ENCODE measurements around the gene ZNF581.

Gene ZNF581

GRCh38 chr19:55598034-55598433, 45.4 kb upstream of the ZNF581 start:
- Histone ChIP-seq H3K4me3 (ENCODE audit: severe bottlenecking) (no peak overlapping the region), H3K4me1 (ENCODE audit: insufficient read depth, poor library complexity, severe bottlenecking) (peaks cover 9% of the 10 kb centered on the region), H3K36me3 (ENCODE audit: low read depth) (peaks cover 24% of the 10 kb centered on the region), H3K27ac (ENCODE audit: poor library complexity, severe bottlenecking) (no peak overlapping the region), H3K9me3 (ENCODE audit: severe bottlenecking) (no peaks in the 10 kb centered on the region), H3K27me3 (ENCODE audit: insufficient read depth, poor library complexity, severe bottlenecking) (no peaks in the 10 kb centered on the region)
- DNase-seq (ENCODE audit: low spot score) (no peak), ATAC-seq (ENCODE audit: low read depth) (no peak)
- TF ChIP-seq CTCF (IDR thresholded peaks at IDR 0.05; ENCODE audit: poor library complexity, severe bottlenecking), result no peak

DNA sequence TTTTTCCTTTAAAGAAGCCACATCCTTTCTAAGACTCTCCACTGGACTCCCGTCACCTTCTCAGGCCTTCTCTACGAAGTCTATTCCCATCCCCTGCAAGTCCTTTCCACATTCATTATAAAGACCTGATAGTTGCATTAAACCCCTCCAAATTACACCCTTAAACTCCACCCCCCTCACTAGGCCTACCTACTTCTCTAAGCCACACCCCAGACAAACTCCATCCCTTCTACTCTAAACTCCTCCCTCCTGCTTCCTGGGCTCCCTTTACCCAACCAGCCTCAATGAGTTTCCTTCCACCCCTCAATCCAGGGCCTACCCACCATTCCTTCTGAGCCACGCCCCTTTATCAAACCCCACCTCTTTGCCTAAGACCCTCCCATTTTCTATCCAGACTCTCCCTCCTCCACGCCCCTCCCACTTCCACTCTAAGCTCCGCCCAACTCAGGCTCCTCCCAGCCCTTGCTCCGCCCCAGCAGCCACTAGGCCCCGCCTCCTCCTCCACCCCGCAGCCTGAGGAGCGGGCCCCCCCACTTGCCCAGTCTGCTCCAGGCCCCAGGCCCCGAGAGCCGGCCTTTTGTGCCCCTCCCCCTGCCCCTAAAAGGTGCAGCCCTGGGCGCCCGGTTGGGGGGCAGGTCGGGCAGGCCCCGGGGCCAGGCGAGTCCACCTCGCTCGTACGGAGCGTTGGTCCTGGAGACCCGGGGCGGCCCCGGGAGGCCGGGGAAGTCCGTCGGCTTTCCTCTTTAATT, 44.6 kb upstream of the ZNF581 start:
- peaks cover 24% of the 10 kb centered on the region for H3K36me3 ChIP-seq (ENCODE audit: low read depth)
- H3K9me3 ChIP-seq (ENCODE audit: severe bottlenecking), result no peaks in the 10 kb centered on the region
- H3K27ac ChIP-seq (ENCODE audit: poor library complexity, severe bottlenecking), result peak overlapping the region; percentile 83
- H3K4me3 ChIP-seq (ENCODE audit: severe bottlenecking), result peak overlapping the region; percentile 67
- DNase-seq (ENCODE audit: low spot score) (peak; percentile 88), ATAC-seq (ENCODE audit: low read depth) (peak; percentile 63)
- peaks cover 9% of the 10 kb centered on the region for H3K4me1 ChIP-seq (ENCODE audit: insufficient read depth, poor library complexity, severe bottlenecking)
- TF ChIP-seq CTCF (IDR thresholded peaks at IDR 0.05; ENCODE audit: poor library complexity, severe bottlenecking), result no peak
- H3K27me3 ChIP-seq (ENCODE audit: insufficient read depth, poor library complexity, severe bottlenecking), result no peaks in the 10 kb centered on the region

GRCh38 chr19:55599468-55599841, 44.0 kb upstream of the ZNF581 start, which contains the start of gene FIZ1:
Gene FIZ1 (minus strand): TSS chr19:55599517. CDS start chr19:55597865, 1,652 bp downstream.
- ATAC-seq (ENCODE audit: low read depth) (peak; percentile 80), DNase-seq (ENCODE audit: low spot score) (peak; percentile 95)
- peaks cover 24% of the 10 kb centered on the region for H3K36me3 ChIP-seq (ENCODE audit: low read depth)
- no peaks in the 10 kb centered on the region for H3K9me3 ChIP-seq (ENCODE audit: severe bottlenecking)
- H3K4me1 ChIP-seq (ENCODE audit: insufficient read depth, poor library complexity, severe bottlenecking), result peaks cover 9% of the 10 kb centered on the region
- peak within 1 kb of the TSS; percentile 67 for H3K4me3 ChIP-seq (ENCODE audit: severe bottlenecking)
- no peaks in the 10 kb centered on the region for H3K27me3 ChIP-seq (ENCODE audit: insufficient read depth, poor library complexity, severe bottlenecking)
- H3K27ac ChIP-seq (ENCODE audit: poor library complexity, severe bottlenecking), result peak within 1 kb of the TSS; percentile 83
- TF ChIP-seq CTCF (IDR thresholded peaks at IDR 0.05; ENCODE audit: poor library complexity, severe bottlenecking), result no peak

DNA sequence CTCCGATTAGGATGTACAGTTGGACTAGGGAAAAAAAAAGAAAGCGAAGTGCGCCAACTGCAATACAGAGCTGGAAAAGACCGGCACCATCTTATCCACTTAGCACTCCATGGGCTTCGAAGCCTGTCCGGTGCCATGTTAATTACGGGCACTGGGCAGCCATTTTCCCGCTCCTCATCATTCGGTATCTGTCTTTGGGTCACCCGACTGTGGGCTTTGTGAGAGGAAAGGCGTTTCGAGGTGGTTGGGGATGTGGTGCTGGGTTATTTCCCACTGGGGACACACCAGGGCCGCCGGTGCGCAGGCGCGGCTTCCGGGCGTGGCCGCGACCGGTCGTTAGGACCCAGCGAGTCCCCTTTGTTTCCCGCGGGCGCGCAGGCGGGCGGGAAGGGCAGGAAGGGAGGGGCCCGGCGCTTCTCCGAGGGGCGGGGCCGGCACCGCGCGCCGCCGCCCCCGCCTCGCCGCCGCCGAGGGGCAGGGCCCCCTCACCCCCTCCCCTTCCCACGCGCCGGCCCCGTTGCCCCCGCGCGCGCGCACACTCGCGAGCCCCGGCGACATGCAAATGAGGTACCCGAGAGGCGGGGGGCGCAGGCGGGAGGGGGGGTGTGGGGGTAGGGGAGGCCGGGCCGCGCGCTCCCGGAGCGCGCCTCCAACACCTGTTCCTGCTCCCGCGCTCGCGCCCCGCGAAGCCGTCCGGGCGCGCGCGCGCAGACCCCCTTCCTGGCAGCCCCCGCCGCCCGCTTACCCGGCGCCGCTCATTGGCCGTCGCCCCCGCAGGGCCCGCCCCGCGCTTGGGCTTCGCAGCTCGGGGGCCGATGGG, 43.4 kb upstream of the ZNF581 start, which contains the start of gene ZNF524:
Gene ZNF524 (plus strand): TSS at position 447 of the 820 bp plus-strand sequence. CDS start 1,825 bp downstream, outside the sequence.
- H3K9me3 ChIP-seq (ENCODE audit: severe bottlenecking), result no peaks in the 10 kb centered on the region
- ATAC-seq (ENCODE audit: low read depth) (peak; percentile 59), DNase-seq (ENCODE audit: low spot score) (no peak)
- H3K4me3 ChIP-seq (ENCODE audit: severe bottlenecking), result peak within 1 kb of the TSS; percentile 67
- H3K27me3 ChIP-seq (ENCODE audit: insufficient read depth, poor library complexity, severe bottlenecking), result no peaks in the 10 kb centered on the region
- H3K27ac ChIP-seq (ENCODE audit: poor library complexity, severe bottlenecking), result peak within 1 kb of the TSS; percentile 83
- peaks cover 21% of the 10 kb centered on the region for H3K36me3 ChIP-seq (ENCODE audit: low read depth)
- TF ChIP-seq CTCF (IDR thresholded peaks at IDR 0.05; ENCODE audit: poor library complexity, severe bottlenecking), result no peak
- H3K4me1 ChIP-seq (ENCODE audit: insufficient read depth, poor library complexity, severe bottlenecking), result peaks cover 9% of the 10 kb centered on the region
